ENCODE results near the gene BSN.

The BSN gene

DNA sequence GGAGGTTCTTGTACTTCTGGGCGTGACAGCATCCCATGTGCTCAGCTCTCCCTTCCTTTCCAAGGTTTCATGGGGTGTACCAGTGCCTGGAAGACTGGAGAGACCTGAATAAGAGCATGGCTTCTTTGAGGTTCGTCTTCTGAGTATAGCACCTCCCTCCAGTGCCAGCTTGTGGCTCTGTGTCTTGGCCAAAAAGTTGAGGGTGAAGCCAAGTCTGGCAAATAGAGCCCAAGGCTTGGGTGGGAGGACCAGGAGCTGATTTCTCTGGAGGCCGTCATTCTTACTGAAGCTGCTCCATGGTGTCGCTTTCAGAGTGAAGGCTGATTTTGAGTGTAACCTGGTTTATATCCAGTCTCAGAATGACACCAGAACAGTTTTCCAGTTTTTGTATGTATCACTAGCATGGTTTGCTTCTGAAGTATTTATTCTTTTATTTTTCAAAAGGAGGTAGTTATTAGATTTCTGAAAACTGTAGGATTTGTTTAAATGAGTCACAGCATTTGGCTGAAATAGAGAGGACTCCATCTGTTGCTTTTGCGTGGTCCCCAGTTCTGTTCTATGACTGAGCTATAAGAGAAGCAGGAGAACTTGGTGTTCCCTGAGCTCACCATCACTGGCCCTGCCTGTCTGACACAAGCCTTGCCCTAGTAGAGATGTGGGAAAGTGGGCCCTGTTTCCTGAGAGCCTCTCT lies 47.2 kb downstream of the BSN start:
- no peak for DNase-seq

DNA sequence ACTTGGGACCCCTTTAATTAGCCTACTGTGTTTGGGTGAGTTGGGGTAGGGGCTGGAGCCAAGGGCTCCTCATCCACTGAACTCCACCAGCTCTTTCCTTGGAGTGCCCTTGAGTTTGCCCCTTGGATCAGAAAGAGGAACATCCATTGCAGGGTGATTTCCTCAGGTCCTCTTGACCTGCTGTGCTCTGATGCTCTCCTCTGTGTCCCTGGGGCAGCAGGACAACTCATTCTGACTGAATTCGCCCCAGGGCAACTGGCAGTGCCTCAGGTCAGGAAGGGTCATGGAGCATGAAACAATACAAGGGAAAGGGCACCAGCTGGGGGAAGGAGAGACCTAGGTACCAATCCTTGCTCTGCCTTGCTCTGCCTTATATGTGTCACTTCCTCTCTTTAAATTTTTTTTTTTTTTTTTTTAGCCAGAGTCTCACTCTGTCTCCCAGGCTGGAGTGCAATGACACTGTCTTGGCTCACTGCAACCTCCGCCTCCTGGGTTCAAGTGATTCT lies 47.8 kb downstream of the BSN start:
- no peak for DNase-seq

DNA sequence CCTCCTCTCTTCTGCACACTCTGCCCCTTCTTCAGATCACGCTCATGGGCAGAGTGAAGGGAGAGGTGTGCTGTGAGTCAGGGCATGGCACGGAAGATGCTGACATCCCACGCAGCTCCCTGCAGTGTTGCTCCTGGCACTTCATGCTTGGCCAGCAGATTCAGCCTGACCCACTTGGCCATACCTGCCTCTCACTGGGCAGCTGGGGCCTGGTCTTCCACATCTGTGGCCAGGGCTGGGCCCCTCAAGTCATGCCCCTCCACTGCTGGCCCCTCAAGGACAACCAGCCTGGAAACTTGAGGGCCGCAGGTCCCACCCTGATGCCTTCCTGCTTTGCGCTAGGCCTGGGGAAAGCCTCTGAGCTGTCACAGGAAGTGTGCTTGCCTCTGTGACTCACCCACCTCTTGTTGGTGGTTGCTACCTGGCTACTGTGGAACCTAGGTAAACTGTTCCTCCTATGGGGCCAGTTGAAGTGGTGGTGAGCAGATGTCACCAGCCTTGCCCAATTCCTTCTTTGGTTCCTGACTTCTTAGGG lies 48.7 kb downstream of the BSN start:
- DNase-seq, result no peak

DNA sequence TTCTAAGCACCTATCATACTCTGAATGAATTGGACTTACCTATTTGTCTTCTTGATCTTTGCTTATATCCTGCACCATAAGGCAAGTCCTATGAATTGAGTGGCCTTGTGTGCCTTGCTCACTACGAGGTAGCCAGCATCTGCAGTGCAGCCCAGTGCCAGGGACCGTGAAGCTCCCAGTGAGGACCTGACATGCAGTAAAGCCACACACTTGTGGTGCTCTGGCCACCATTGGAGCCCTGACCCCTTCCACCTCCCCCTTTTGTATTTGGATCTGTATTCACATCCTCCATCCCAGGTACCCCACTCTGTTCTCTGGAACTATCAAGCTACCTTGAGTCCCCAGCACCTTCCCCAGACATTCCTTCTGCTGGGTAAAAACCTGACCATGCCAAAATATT lies 52.1 kb downstream of the BSN start:
- DNase-seq, result no peak

DNA sequence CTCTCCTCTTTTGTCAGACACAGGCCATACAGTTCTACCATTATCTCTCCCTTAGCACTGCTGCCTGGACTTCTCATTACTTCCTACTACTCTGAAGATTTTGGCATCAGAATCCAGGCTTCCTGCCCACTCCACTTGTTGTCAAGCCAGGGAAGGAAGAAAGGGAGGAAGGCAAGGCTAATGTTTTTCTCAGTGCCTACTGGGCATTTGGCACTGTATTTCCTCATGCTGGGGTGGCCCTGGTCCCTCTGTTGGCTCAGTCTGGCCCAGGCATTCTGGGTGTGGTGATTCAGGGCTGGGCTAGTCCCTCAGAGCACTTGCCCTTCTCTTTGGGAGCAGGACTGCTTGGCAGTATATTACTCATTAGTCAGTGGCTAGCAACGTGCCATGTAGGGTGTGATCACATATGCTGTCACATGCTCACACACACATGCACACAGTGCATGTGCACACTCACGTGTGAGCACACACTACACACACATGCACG lies 52.9 kb downstream of the BSN start:
- no peak for DNase-seq

DNA sequence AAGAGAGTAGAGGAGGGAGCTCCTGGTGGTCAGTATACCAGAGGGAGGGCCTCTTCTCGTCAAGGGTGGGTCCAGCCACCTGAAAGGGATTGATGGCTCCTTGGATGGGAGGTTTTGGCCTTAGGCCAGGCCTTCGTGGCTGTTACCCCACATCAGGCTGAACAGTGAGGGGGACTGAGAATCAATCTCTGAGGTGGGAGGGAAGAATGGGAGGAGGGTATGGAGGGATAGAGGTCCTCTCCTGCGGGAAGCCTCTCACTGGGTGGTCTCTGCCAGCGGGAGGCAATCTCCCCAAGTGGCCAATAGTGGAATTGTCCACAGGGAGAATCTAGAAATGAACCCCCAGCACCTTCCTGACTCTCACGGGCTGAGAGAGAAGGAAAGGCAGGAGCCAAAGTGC lies 53.5 kb downstream of the BSN start:
- no peak for DNase-seq

DNA sequence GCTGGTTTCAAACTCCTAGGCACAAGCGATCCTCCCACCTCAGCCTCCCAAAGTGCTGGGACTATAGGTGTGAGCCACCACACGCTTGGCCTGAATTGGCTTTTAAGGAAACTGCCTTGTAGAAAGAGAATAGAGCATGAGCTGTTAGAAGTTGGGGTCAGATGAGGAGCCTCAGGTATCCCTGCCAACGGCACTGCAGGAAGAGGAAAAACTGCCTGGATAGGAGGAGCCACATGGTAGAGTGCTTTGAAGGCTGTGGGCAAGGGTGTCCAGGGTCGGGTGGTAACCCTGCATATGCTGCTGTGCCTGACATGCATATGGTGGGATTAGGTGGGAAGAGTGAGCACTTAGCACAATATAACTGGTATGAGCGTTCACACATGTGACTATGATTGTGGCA lies 55.0 kb downstream of the BSN start:
- no peak for DNase-seq

DNA sequence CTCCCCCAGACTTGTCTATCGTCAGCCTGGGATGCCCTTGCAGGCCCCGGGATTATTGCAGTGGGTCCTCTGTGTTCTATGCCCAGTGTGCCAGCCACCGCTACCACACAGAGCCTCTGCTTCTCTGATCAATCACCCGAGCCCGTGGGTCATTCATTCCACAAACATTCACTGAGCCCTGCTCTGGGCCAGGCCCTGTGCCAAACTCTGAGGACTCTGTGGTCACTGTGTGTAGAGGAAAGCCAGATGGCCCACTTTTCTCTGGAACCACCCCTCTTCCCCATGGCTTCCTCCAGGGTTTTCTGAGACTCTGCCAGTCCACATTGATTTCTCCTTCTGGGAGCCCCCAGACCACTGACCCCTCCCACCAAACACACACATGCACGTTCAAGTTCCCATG lies 55.5 kb downstream of the BSN start:
- DNase-seq, result no peak

DNA sequence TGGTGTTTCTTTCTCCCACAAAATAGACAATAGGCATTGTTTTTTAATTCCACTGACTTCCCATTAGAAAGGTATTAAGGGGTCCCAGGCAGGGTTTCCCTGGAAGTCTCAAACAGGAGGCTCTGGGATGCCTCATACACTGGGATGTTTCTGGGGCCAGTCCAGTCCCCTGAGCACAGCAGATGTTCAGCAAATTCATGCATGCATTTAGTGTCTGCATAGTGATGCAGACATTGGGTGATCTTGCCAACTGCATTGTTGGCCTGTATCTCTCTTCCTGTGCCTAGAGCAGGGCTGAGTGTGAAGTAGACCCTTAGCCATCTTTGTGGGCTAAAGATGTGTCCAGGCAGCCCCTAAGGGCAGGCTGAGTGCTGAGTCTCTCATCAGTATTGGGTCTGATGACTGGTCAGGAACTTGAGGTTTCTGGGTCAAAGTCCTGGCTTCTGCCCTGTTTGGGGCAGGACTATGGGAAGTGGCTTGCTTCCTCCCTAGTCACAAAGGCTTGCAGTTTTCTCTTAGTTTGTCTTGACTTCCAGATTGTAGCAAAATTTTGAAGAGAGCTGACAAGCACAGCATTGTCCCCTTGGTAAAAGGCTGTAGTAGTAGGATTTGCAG lies 56.5 kb downstream of the BSN start:
- DNase-seq, result no peak

DNA sequence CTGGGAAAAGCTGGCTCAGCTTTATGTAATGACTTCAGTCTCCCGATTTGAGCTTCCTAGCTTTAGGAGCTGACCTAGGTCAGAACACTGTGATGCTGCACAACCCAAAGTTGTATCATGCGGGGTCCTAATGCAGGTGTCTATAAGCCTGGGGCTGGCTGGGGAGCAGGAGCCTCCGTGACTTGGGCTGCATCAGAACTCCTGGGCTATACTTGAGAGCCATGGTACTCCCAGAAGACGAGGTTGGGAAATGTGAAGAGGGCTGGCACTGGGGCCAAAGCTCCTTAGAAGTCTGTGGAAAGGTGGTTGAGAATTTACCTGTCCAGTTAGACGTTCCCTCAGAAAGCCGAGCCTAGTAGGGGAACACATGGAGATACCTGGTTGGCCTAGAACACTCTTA lies 57.0 kb downstream of the BSN start:
- no peak for DNase-seq

DNA sequence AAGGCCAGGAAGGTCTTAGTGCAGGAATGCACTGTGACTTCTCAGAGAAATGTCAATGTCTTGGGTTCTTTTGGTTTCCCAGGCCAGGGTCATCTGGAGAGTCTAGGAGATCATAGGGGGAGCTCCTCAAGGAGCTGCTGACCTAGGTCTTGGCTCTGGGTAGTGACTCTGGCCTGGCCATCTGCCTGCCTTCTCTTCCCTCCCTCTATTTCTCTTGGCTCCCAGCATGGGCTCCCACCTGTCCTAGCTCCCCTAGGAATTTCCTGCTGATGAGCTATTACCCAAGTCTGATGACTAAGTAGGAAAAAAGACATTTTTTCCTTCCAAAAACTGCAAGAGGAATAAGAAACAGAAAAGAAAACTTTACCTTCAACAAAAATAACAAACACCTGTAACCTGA lies 57.4 kb downstream of the BSN start:
- DNase-seq, result no peak

DNA sequence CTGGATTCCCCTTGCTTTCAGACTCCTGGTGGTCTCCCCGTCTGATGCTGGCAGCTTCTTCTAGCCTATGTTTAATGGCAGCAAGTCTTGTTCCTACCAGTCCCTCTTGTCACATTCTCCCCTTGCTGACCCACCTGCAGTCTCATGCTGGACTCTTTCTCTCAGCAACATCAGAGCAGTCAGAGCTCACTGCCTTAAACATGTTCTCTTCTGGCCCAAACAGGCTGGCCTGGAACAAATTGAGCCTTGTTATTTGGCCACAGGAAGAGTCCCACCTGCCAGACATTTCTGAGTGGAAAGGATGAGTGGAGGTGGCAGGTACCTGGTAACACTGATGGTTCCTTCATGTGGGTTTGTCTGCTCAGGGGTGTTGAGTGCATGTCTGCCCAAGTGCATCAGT lies 60.7 kb downstream of the BSN start:
- no peak for DNase-seq

DNA sequence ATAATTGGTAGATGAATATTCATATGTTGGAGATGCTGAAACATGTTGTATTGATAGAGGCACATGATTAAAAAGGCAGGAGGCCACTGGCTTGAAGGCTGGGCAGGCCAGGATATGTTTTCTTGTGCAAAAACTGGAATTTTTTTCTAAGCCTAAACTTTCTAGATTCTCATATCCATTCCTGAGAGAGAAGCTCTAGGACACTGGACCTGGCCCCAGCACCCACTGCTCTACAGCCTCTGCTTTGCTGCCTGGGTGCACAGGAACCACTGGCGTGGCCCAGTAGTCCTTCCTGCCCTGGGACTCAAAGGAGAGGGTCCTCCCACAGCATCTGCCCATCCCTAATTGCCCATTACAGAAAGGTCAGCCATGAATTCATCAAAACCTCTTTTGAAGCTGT lies 61.8 kb downstream of the BSN start:
- no peak for DNase-seq

DNA sequence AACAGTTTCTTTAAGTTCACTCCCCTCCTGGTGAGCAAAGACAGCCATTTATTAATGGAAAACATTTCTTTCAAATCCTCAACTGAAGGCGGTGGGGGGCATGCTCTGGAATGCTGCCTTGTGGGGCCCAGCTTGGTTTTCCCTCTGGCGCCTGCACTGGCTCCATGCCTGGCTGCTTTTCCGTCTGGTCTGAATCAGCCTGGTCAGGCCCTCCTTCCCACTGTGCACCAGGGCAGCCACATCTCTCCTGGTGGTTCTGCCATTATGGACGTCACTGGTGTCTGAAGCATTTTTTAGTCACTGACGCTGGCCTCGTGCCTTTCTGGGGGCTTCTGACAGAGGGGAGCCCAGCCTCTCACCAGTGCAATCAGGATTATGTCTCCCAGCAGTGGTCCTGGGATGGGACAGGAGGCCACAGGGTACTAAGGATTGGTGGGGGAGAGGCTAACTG lies 62.2 kb downstream of the BSN start:
- no peak for DNase-seq

DNA sequence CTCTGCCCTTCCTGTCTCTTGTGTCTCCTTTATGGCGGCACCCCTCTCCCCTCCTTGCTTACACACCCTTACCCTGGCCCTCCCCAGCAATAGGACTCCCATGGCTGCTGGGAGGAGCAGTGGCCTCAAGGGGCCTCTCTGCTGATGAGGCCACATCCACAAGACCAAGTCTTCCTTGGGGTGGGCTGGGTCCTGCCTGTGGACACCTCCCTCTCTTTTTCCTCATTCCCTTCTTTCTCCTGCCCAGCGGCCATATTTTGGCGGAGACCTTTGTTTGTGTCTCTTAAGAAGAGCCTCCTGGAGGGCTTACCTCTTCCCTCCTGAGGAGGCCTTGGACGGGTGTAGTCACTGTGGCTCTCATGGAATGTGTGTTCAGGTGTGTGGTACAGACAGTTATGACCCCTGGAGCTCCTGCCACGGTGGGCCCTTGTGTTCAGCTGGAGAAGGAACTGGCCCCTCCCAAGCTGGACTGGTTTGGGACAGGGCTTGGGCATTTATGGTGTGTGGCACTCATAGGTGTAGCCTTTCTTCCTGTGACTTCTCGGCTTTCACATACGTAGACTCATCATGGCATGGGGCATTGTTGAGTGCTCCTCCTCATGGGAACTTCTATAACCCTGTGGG lies 63.2 kb downstream of the BSN start:
- no peak for DNase-seq

DNA sequence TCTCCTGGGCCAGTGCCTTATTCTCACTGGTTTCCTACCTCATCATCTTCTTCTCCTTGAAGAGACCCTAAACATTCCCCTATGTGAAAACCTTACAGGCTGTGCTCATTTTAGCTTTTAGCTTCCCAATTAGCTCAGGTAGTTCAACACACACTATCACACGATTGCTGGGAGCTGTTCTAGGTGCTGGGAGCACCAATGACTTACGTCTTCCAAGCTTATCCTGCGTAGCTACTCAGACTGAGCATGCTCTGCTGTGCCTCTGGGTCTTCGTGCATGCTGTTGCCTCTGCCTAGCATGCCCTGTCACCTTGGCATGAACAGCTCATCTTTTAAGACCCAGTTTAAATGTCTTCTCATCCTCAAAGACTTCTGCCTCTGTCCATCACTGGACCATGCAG lies 64.1 kb downstream of the BSN start:
- DNase-seq, result no peak

DNA sequence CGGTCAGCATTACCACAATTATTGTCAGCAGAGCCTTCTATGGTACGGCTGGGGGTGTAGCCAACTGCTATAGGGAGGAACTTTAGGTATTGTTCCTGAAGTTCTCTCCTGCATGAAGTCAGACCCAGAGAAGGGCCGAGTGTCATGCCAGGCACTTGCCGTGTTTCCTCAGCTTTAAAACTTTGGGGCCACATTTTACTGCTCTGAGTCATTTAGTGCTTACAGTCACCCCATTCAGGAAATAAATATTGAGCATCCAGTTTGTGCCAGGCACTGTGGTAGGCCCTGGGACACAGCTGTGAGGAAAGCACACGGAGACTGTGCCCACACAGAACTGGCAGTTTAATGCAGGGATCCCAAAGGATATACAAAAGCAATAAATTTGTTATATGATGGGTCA lies 65.4 kb downstream of the BSN start:
- DNase-seq, result no peak

DNA sequence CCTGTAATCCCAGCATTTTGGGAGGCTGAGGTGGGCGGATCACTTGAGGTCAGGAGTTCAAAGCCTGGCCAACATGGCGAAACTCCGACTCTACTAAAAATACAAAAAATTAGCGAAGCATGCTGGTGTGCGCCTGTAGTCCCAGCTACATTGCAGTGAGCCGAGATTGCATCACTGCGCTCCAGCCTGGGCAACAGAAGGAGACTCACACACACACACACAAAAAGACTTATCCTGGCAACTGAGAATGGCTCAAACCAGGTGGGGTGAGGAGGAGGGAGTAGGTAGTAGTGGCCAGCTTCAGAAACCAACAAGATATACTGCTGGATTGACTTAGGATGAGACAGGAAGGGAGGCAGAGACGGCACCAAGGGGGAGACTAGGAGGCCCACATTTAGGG lies 66.5 kb downstream of the BSN start:
- no peak for DNase-seq

DNA sequence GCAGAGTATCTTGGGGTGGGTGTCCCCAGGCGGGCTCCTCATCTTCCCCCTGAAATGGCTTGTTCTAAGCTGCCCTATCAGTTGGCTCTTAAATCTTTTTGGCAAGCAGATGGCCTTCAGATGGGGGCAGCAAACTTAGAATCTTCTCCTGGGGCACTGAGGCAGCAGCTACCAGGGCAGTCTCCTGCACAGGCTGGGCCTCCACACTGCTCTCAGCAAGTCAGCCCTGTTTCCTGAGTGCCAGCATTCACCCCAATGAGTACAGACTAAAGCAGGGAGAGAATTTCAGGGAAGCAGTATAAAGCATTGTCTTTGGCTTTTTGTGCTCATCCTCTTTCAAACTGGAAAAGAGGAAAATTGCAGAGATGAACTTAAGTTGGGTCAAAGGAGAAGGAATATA lies 68.8 kb downstream of the BSN start:
- no peak for DNase-seq

DNA sequence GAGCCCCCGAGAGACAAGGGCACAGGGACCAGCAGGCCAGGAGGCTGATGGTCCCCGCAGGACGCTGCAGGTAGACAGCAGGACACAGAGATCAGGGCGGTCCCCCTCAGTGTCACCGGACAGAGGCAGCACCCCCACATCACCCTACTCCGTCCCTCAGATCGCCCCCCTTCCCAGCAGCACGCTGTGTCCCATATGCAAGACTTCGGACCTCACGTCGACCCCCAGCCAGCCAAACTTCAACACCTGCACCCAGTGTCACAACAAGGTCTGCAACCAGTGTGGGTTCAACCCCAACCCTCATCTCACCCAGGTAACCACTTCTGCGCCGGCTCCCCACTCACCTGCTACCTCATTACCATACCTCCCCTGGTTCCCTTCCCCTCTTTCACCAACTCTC lies 70.8 kb downstream of the BSN start:
- no peak for DNase-seq

DNA sequence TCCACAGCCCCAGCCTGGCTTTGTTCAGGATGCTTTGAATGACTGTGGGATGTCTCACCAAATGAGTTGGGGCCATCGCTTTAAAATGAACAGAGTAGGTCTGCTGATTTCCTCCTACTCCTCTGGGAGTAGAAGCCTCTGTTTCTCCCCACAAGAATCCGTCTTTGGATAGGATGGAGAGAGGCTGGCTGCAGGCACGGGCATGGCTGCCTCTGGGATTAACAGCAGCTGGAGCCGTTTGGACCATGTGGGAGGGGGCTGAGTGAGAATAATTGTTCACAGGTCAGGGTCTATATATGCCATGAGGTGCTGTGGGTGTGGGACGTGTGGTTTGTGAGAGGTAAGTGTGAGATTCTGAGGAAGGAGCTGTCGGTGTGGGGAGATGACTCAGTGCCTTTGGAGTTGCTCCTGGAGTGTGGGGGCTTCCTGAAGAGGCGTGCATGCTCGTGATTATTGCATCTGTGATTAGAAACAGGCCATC lies 71.9 kb downstream of the BSN start:
- no peak for DNase-seq

DNA sequence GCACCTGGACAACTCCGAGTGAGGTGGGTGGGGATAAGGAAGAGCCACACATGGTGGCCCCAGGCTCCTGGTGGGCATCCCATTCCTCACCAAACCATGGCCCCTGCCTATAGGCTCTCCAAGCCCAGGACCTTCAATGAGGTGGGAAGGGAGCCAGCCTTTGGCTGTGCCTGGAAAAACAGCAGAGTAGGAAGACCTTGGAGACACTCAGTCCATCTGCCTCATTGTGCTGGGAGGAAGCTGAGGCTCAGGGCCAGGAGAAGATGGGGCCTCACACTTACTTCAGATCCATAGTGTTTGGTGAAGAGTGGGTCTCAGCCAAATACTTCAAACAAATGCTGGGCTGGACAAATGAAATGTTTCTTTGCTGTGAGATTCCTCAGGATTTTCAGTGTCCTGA lies 72.5 kb downstream of the BSN start:
- DNase-seq, result no peak

DNA sequence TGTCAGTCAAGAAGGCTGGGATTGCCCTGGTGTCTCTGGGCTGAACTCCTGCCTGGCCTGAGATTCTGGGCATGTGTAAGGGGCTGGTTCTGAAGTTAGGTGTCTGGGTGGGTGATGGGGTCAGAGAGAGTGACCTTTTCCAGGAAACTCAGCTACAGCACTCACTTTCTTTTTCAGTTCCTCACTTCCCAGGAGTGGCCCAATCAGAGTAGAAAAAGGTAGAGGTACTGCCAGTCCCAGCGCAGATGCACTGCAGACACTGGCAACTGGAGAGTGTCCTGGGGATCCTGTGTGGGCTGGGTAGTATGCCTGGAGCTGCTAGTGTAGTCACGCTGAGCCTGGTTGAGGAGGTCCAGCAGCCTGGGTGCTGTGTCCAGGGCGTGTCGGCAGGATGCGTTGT lies 73.4 kb downstream of the BSN start:
- no peak for DNase-seq

DNA sequence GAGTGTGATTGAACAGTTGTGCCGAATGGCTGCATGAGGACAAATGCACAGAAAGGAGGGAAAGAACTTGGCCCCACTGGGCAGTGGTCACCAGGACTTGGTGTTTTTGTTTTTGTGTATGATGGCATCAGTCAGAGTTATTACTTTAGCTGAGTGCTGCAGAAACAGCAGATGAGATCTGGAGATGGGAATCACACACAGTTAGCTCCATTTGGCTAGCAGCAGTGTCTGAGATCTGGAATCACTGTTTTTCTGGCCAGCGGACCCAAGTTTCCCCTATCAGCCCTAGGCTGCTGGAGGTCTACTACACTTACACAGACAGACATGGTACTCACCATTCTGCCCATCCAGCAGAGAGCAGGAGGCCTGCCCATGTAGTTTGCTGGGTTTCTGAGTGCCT lies 74.0 kb downstream of the BSN start:
- DNase-seq, result no peak

Data from DMS 273 treated with DMSO at 0.1 percent for 48 hours (cell line).